NCI-H146 (cell line): ENCODE measurements around the gene ACHE.
"Not testable (repeated sequence)": the region's sequence is repeated elsewhere in the genome, so short reads cannot be mapped to it uniquely, and the experiment has no call there.

Experiments used
- DNase-seq: peaks from one replicate; lab custom pipeline; 2025; lab: John Stamatoyannopoulos, UW

The ACHE gene

GRCh38 chr7:100861616-100861985 is 34.1 kb downstream of the ACHE start:
- no peak for DNase-seq

- no peak for DNase-seq
Observed at GRCh38 chr7:100860702-100861615, 34.7 kb downstream of the ACHE start.

GRCh38 chr7:100859856-100860255 is 35.8 kb downstream of the ACHE start:
- no peak for DNase-seq

- DNase-seq = no peak
Observed at GRCh38 chr7:100856871-100857282, 38.8 kb downstream of the ACHE start.

- DNase-seq = no peak
Observed at GRCh38 chr7:100855515-100855914, 40.2 kb downstream of the ACHE start.

- not testable (repeated sequence) for DNase-seq
Observed at GRCh38 chr7:100854899-100855298, 40.8 kb downstream of the ACHE start.

- DNase-seq = no peak
Observed at GRCh38 chr7:100854146-100854895, 41.4 kb downstream of the ACHE start.

- DNase-seq = peak; percentile 90
Observed at GRCh38 chr7:100852048-100852872, 43.4 kb downstream of the ACHE start, which contains the start of gene SLC12A9. Gene SLC12A9, plus strand, starts transcription at chr7:100852713. Its CDS starts 1,485 bp downstream, at chr7:100854198.

- DNase-seq = no peak
Observed at GRCh38 chr7:100847360-100847759, 48.3 kb downstream of the ACHE start.

- DNase-seq = no peak
Observed at GRCh38 chr7:100840470-100841100, 55.1 kb downstream of the ACHE start.
